Stimulated activated naive CD8-positive, alpha-beta T cell treated with anti-CD3 and anti-CD28 coated beads, Interleukin-15, amount 100 ng/mL, for 72 hours (primary cell): Measurements from ENCODE around the gene LOX.

Experiments used
- ATAC-seq: fragments of 150-1000 bp; cut with Tn5 transposase; 2 replicates; pipeline ENCODE4 v1.10.0; 2021; ENCODE audit warnings: mild to moderate bottlenecking, moderate library complexity
- DNase-seq, 2 donors: peaks; one replicate each; pipeline ENCODE4 v3.0.0; 2021 to 2022
- H3K27ac Mint-ChIP-seq, 2 donors: one replicate each; pipeline ENCODE4 v1.8.0; 2022; ENCODE audit warnings: mild to moderate bottlenecking in 2 of 2, mixed read lengths in 2 of 2, moderate library complexity in 2 of 2
- H3K27me3 Mint-ChIP-seq: one replicate; pipeline ENCODE4 v1.8.0; 2022; ENCODE audit warnings: mixed read lengths
- H3K4me1 Mint-ChIP-seq: one replicate; pipeline ENCODE4 v1.8.0; 2022; ENCODE audit warnings: mild to moderate bottlenecking, mixed read lengths
- H3K4me3 Mint-ChIP-seq, 2 donors: one replicate each; pipeline ENCODE4 v1.8.0; 2022; ENCODE audit warnings: mild to moderate bottlenecking in 2 of 2, mixed read lengths in 2 of 2, moderate library complexity in 1 of 2
- H3K9me3 Mint-ChIP-seq, 2 donors: one replicate each; pipeline ENCODE4 v1.8.0; 2022; ENCODE audit warnings: mixed read lengths in 2 of 2

The LOX gene

DNA sequence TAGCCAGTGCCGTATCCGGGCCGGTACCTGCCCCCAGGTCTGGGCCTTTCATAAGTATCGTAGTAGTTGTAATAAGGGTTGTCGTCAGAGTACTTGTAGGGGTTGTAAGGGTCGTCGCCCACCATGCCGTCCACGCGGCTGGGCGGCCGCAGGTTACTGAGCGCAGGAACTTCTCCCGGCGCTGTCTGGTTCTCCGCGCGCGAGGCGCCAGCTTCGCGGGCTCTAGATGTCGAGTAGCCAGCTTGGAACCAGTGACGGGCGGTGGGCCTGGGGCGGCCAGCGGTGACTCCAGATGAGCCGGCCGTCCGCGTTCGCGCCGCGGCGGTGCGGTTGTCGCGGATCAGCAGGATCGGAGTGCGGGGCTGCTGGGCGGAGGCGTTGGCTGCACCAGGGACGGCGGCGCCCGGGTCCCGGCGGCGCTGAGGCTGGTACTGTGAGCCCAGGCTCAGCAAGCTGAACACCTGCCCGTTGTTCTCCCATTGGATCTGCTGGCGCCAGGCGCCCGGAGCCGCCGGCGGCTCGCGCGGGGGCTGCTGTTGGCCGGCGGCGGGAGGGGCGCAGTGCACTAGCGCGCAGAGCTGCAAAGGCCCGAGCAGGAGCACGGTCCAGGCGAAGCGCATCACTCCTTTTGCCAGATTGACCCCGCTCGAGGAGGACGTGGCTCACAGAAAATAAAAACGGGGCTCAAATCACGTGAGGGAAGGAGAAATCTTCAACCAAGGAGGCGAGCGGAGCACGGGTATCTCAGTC is 518 bp downstream of the LOX start:
- peak overlapping the region in 1 of 2 donors; percentile 37 for H3K27ac Mint-ChIP-seq
- peaks cover 47% of the 10 kb centered on the region for H3K27me3 Mint-ChIP-seq
- peak; percentile 51 for ATAC-seq
- peaks cover 22% of the 10 kb centered on the region for H3K4me1 Mint-ChIP-seq
- DNase-seq, result peak in 1 of 2 donors; percentile 24
- peak overlapping the region; percentile 90 to 95 for H3K4me3 Mint-ChIP-seq
- no peaks in the 10 kb centered on the region for H3K9me3 Mint-ChIP-seq

GRCh38 chr5:122076669-122077365 is 1.2 kb downstream of the LOX start:
- H3K9me3 Mint-ChIP-seq, result no peaks in the 10 kb centered on the region
- H3K4me1 Mint-ChIP-seq, result peaks cover 22% of the 10 kb centered on the region
- peaks cover 39% of the 10 kb centered on the region for H3K27me3 Mint-ChIP-seq
- peak; percentile 73 for ATAC-seq
- H3K27ac Mint-ChIP-seq, result peak overlapping the region in 1 of 2 donors; percentile 37
- peak; percentile 29 to 53 for DNase-seq
- H3K4me3 Mint-ChIP-seq, result peak overlapping the region; percentile 90 to 95

DNA sequence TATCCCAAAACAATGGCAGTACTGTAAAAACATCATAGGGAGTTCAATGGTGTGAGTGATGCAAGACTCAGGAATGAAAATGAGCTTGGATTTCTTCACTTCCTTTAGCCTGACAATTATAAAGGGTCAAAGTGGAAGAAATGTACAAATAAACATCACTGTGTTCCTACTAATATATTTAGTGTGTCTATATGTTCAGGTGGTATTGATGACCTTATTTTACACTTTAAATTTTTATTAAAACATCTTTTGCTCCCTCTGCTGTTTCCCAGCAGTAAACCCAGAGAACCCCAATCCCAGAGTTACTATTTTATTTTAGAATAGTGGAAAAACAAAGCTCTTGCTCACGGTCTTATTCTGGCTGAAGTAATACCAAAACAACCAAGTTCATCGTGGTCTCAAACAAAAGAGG is 2.0 kb downstream of the LOX start:
- Mint-ChIP-seq H3K27ac (no peak overlapping the region), H3K4me1 (peaks cover 22% of the 10 kb centered on the region), H3K4me3 (no peak overlapping the region), H3K9me3 (no peaks in the 10 kb centered on the region), H3K27me3 (peaks cover 39% of the 10 kb centered on the region)
- DNase-seq (no peak), ATAC-seq (no peak)

- ATAC-seq, result no peak
- Mint-ChIP-seq H3K4me3 (no peak overlapping the region), H3K27me3 (peaks cover 27% of the 10 kb centered on the region), H3K9me3 (no peaks in the 10 kb centered on the region), H3K27ac (no peak overlapping the region), H3K4me1 (peaks cover 22% of the 10 kb centered on the region)
- DNase-seq, result no peak
Observed at GRCh38 chr5:122073864-122074263, 4.2 kb downstream of the LOX start.

DNA sequence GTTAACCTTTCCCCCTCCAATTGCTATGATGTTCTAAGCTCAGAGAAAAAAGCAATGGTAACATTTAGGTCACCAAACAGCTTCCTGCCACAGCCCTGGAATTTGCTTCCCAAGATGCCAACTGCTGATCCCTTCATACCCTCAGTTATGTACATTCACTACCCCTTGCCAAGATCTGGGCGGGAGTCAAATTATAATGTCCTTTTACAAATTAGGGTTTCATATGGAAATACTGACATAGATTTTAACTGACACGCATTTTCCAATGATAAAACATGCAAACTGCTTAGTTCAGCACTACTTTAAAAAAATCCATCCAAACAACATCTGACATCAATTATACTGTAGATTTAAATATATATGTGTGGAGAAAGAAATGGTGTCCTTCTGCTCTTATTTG is 5.0 kb downstream of the LOX start:
- Mint-ChIP-seq H3K4me1 (peaks cover 17% of the 10 kb centered on the region), H3K27me3 (peaks cover 19% of the 10 kb centered on the region), H3K4me3 (no peak overlapping the region), H3K9me3 (no peaks in the 10 kb centered on the region), H3K27ac (peak overlapping the region in 1 of 2 donors; percentile 67)
- DNase-seq (no peak), ATAC-seq (no peak)

- H3K4me3 Mint-ChIP-seq, result no peak overlapping the region
- H3K27ac Mint-ChIP-seq, result no peak overlapping the region
- H3K4me1 Mint-ChIP-seq, result no peaks in the 10 kb centered on the region
- no peaks in the 10 kb centered on the region for H3K9me3 Mint-ChIP-seq
- no peak for ATAC-seq
- H3K27me3 Mint-ChIP-seq, result no peaks in the 10 kb centered on the region
- DNase-seq, result no peak
Observed at GRCh38 chr5:122067390-122067789, 10.7 kb downstream of the LOX start.

DNA sequence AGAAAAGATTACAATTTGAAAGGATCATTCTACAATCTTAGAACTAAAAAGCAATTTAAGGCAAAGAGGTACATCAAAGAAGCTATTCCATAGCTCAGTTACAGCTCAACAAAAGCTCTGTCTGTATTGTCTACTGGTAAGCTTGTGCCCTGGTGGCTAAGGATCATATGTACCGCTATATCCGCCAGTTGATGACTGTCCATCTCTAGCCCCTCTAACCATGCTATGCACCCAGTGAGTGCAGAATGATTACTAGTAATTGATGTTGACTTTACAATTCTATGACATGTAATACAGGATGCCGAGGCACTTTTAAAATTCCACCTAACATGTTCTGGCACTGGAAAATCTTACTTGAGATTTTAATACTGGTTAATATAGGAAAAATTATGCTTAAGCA is 13.1 kb downstream of the LOX start:
- no peak for DNase-seq
- H3K27ac Mint-ChIP-seq, result no peak overlapping the region
- ATAC-seq, result no peak
- no peaks in the 10 kb centered on the region for H3K9me3 Mint-ChIP-seq
- no peaks in the 10 kb centered on the region for H3K4me1 Mint-ChIP-seq
- H3K4me3 Mint-ChIP-seq, result no peak overlapping the region
- H3K27me3 Mint-ChIP-seq, result no peaks in the 10 kb centered on the region

- DNase-seq (no peak), ATAC-seq (no peak)
- Mint-ChIP-seq H3K4me3 (no peak overlapping the region), H3K4me1 (no peaks in the 10 kb centered on the region), H3K9me3 (no peaks in the 10 kb centered on the region), H3K27me3 (no peaks in the 10 kb centered on the region), H3K27ac (no peak overlapping the region)
Observed at GRCh38 chr5:122063836-122064235, 14.2 kb downstream of the LOX start.

DNA sequence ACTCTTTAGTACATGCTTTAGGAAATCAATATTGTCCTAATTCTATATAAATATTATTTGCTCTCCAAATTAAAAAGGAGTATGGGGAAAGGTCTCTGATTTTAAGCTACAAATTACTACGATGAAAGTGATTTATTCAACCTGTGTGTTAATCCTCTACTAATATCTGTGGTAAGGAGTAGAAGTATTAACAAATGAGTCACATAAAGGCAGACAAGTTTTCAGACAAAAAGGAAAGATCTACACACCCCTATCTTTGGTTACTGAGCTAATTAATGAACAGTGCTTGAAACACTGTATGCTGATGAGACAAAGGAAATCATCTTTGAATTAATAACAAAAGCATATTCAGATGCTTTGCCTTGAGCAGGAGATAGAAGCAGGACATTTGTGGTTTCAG is 15.9 kb downstream of the LOX start:
- H3K4me3 Mint-ChIP-seq, result no peak overlapping the region
- ATAC-seq, result no peak
- no peaks in the 10 kb centered on the region for H3K27me3 Mint-ChIP-seq
- H3K9me3 Mint-ChIP-seq, result no peaks in the 10 kb centered on the region
- no peak overlapping the region for H3K27ac Mint-ChIP-seq
- no peak for DNase-seq
- no peaks in the 10 kb centered on the region for H3K4me1 Mint-ChIP-seq

DNA sequence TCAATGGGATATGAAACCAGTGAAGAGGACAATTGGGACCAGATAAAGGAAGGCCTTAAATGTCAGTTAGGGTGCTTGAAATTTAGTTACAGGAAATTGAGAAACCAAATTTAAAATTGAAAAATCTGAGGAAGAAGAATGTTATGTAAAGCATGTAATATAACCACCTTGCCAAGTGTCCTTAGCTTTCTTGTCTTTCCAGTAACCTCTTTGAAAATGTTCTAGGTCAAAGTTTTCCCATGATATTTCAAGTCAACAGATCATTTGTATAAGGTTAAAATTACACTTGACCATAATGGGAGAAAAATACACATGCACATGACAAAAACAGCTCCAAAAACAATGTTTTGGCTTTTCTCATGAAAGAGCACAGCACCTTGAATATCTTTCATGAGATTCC is 21.1 kb downstream of the LOX start:
- no peaks in the 10 kb centered on the region for H3K27me3 Mint-ChIP-seq
- H3K4me1 Mint-ChIP-seq, result no peaks in the 10 kb centered on the region

DNA sequence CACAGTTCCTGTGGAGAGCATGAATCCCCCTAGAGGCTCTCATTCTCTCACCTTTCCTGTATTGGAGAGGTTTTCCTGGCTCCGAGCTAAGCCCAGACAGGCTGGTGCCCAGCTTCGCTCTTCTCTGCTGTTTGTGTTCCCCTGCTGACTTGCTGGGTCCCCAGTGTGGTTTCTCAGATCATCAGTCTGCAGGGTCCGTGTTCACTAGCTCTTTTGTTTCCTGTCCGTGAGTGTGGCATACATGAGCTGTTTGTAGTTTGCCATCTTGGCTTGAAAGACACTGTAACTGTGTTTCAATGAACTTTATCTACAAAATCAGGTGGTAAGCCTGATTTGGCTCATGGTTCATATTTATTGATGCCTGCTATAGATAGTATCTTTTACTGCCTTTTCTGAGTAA is 23.8 kb downstream of the LOX start:
- no peaks in the 10 kb centered on the region for H3K9me3 Mint-ChIP-seq
- H3K27me3 Mint-ChIP-seq, result no peaks in the 10 kb centered on the region
- H3K4me1 Mint-ChIP-seq, result no peaks in the 10 kb centered on the region
- H3K27ac Mint-ChIP-seq, result no peak overlapping the region
- H3K4me3 Mint-ChIP-seq, result no peak overlapping the region
- no peak for DNase-seq
- ATAC-seq, result no peak

More for the DNA sequence above, 21.1 kb downstream of the LOX start:
- H3K27ac Mint-ChIP-seq, result no peak overlapping the region
- H3K4me3 Mint-ChIP-seq, result no peak overlapping the region
- ATAC-seq, result no peak
- DNase-seq, result no peak
- H3K9me3 Mint-ChIP-seq, result no peaks in the 10 kb centered on the region

DNA sequence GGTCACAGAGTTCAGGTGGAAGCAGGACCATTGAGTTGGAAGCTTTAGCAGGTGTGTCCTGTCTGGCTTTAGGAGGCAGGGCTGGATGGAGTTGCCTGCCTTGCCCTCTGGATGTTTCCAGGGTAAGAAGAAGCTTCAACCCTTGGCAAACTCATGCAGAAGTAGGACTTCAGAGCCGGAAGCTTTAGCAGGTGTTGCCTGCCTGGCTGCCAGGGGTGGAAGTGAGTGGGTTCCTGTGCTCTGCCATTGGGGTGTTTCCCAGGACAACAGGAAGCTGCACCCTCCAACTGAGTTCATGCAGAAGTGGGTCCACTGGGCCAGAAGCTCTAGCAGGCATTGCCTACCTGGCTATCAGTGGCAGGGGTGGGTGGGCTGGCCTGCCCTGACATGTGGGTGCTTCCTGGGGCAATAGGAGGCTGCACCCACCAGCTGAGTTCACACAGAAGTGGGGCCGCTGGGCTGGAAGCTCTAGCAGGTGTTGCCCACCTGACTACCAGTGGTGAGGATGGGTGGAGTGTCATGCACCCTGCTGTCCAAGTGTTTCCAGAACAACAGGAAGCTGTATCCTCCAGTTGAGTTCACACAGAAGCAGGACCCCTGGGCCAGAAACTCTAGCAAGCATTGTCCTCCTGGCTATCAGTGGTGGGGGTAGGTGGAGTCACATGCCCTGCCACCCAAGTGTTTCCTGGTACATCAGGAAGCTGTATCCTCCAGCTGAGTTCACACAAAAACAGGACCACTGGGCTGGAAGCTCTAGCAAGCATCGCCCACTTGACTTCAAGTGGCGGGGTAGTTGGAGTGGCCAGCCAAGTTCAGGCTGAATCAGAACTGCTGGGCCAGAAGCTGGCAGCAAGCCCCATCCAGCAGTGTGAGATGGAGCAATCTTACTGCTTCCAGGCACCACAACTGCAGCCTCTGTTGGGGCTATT is 24.6 kb downstream of the LOX start:
- Mint-ChIP-seq H3K4me1 (no peaks in the 10 kb centered on the region), H3K9me3 (peaks cover 0 to 6% of the 10 kb centered on the region in 2 donors), H3K27me3 (no peaks in the 10 kb centered on the region), H3K27ac (no peak overlapping the region), H3K4me3 (no peak overlapping the region)
- DNase-seq (no peak), ATAC-seq (no peak)

- no peak for ATAC-seq
- no peaks in the 10 kb centered on the region for H3K27me3 Mint-ChIP-seq
- H3K4me3 Mint-ChIP-seq, result no peak overlapping the region
- no peaks in the 10 kb centered on the region for H3K4me1 Mint-ChIP-seq
- no peak for DNase-seq
- H3K9me3 Mint-ChIP-seq, result peaks cover 0 to 6% of the 10 kb centered on the region in 2 donors
- H3K27ac Mint-ChIP-seq, result no peak overlapping the region
Observed at GRCh38 chr5:122051569-122051968, 26.5 kb downstream of the LOX start.

DNA sequence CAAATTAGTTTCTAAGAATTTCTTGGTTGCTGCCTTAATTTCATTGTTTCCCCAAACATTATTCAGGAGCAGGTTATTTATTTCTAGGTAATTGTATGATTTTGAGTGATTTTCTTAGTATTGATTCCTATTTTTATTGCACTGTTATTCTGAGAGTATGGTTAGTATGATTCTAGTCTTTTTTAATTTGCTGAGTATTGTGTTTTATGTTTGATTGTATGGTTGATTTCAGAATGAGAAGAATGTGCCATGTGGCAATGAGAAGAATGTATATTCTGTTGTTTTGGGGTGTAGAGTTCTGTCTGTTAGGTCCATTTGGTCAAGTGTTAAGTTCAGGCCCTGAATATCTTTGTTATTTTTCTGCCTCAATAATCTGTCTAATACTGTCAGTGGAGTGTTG is 27.1 kb downstream of the LOX start:
- Mint-ChIP-seq H3K4me1 (no peaks in the 10 kb centered on the region), H3K4me3 (no peak overlapping the region), H3K27ac (no peak overlapping the region), H3K9me3 (peaks cover 0 to 6% of the 10 kb centered on the region in 2 donors), H3K27me3 (no peaks in the 10 kb centered on the region)
- no peak for DNase-seq
- no peak for ATAC-seq

- DNase-seq, result no peak
- ATAC-seq, result no peak
- H3K27ac Mint-ChIP-seq, result peak overlapping the region in 1 of 2 donors; percentile 17
- no peak overlapping the region for H3K4me3 Mint-ChIP-seq
- no peaks in the 10 kb centered on the region for H3K27me3 Mint-ChIP-seq
- no peaks in the 10 kb centered on the region for H3K4me1 Mint-ChIP-seq
- peaks cover 7 to 12% of the 10 kb centered on the region in 2 donors for H3K9me3 Mint-ChIP-seq
Observed at GRCh38 chr5:122040636-122041302, 37.3 kb downstream of the LOX start.
